C4-2B (cell line): ENCODE results near the gene STK11.
"Not testable (repeated sequence)": the region's sequence is repeated elsewhere in the genome, so short reads cannot be mapped to it uniquely, and the experiment has no call there.

Source experiments
- H3K27ac ChIP-seq: fragments of 450-650 bp; 2 replicates; pipeline ENCODE4 v1.5.1; 2017
- CTCF ChIP-seq: fragments of 450-650 bp; conservative IDR thresholded peaks from 2 replicates; pipeline ENCODE4 v1.5.1; 2017; ENCODE audit warnings: mild to moderate bottlenecking
- ZFX ChIP-seq: fragments of 450-650 bp; IDR thresholded peaks from 2 replicates; pipeline ENCODE4 v1.6.1; 2017

Gene STK11

GRCh38 chr19:1206864-1207450 lies 1.4 kb downstream of the STK11 start:
- H3K27ac ChIP-seq = peak overlapping the region; percentile 70
- no peak for TF ChIP-seq CTCF
- TF ChIP-seq ZFX = no peak

GRCh38 chr19:1208830-1209229 lies 3.3 kb downstream of the STK11 start:
- not testable (repeated sequence) for H3K27ac ChIP-seq

DNA sequence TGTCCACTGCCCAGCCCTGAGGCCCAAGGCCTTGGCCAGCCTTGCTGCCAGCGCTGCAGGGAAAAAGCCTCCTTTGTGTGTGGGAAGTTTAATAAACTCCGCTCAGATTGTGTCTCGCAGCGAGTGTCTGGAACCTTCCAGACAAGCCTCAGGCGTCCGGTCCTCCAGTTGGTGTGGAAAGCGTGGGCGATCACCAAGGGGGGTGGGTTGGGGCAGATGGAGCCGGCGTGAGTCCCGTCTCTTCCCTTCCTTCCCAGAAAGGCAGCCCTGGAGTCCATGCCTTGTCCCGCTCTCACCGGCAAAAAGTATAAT lies 4.6 kb downstream of the STK11 start:
- H3K27ac ChIP-seq = no peak overlapping the region
- TF ChIP-seq ZFX (no peak), CTCF (no peak)

GRCh38 chr19:1211494-1212234 lies 6.1 kb downstream of the STK11 start:
- H3K27ac ChIP-seq = no peak overlapping the region; the same call in 1 of the 2 replicates
- TF ChIP-seq ZFX = no peak
- TF ChIP-seq CTCF = no peak

DNA sequence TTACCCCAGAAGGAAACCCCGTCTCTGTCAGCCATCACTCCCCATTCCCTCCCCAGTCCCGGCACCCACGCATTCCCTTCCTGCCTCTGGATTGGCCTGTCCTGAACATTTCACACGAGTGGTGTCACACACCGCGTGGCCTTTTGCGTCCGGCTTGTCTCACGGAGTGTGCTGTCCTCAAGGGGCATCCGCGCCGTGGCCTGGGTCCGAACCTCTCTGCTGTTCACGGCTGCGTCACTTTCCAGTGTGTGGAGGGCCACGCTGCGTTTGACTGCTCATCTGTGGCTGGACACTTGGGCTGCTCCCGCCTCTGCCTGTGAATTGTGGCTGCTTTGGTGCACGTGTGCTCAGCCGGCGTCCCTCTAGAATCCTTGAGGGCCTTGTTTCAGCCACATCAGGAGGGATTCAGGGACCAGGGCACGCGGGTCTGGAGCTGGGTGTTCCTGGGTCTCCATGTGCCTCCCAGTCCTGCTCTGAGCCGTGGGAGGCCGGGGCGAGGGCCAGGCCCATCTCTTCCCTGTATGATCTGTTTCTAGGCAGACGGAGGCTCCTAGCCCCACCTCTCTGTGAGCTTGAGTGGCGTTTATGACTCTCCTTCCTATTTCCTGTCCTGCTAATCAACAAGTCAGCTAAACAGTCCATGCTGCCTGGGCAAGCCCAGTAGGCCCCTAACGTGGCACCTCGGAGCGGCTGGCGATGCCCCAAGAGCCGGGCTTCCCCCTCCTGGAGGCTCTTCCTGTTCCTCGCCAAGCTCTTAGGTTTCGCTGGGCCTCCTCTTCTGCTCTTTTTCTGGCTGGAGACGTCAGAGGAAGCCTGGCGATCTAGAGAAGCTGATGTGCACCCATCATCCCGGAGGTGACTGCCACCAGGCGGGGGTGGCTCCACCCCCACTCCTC lies 8.1 kb downstream of the STK11 start:
- H3K27ac ChIP-seq = peak overlapping the region; percentile 18; the same call in 1 of the 2 replicates
- no peak for TF ChIP-seq CTCF
- no peak for TF ChIP-seq ZFX

- no peak for TF ChIP-seq CTCF
- peak overlapping the region; percentile 18; the same call in 1 of the 2 replicates for H3K27ac ChIP-seq
These were observed 8.8 kb downstream of the STK11 start for GRCh38 chr19:1214299-1214861.

DNA sequence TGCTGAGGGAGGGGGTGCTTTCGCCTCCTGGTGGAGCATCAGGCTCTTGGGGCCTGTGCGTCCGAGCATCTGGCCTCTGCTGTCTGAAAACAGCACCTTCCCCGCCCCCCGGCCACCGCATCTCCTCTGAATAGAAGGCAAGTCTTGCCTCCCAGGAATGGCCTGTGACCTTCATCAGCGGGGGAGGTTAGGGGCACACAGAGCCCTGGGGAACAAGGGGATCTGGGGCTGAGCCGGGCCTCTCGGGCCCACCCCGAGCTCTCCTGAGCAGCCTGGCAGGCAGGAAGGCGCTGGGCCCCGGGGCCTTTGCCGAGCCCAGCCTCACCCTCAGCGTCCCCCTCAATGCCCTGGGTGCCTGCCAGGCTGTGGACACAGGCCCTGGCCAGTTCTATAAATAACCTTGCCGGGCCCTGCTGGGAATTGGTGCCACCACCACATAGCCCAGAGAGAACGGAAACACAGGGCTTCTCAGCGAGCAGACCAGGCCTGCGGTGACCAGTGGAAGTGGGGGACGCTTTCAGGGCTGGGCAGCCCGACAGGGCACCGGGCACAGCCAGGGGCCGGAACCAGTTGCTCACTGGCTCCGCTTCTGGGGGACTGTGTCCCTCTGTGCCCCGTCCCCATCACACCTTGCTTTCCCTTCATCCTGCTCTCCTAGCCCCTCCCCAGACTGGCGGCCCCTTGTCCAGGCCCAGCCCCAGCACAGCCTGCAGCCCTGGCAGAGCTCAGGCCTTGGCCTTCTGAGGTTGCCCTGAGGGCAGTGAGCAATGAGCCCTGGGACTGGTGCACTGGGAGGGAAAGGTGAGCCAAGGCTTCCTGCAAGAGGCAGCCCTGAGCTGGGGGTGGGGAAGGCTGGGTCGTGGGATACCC lies 9.5 kb downstream of the STK11 start:
- peak overlapping the region; percentile 18; the same call in 1 of the 2 replicates for H3K27ac ChIP-seq

More for the DNA sequence above, 9.5 kb downstream of the STK11 start:
- TF ChIP-seq ZFX (no peak), CTCF (no peak)
